HG03025 (cell line): Measurements from ENCODE around the gene NLRC5.
"Not testable (repeated sequence)": the region's sequence is repeated elsewhere in the genome, so short reads cannot be mapped to it uniquely, and the experiment has no call there.

Experiments used
- ATAC-seq: cut with Tn5 transposase; IDR thresholded peaks from one replicate; pipeline ENCODE4 v1.9.1; 2021; ENCODE audit warnings: mild to moderate bottlenecking, moderate library complexity; ENCODE audit not compliant: unreplicated experiment, low FRiP score

NLRC5 gene

GRCh38 chr16:56980792-56981724, 8.3 kb upstream of the NLRC5 start:
- ATAC-seq, result no peak

- ATAC-seq, result no peak
These were observed 7.6 kb upstream of the NLRC5 start for GRCh38 chr16:56981729-56982271.

- ATAC-seq, result no peak
These were observed 6.7 kb upstream of the NLRC5 start for GRCh38 chr16:56982695-56983094.

- no peak for ATAC-seq
These were observed 6.1 kb upstream of the NLRC5 start for GRCh38 chr16:56983211-56983751.

- ATAC-seq, result no peak
These were observed 4.7 kb upstream of the NLRC5 start for GRCh38 chr16:56984639-56985038.

GRCh38 chr16:56985288-56985961, 3.9 kb upstream of the NLRC5 start:
- no peak for ATAC-seq

- ATAC-seq, result no peak
These were observed 3.4 kb upstream of the NLRC5 start for GRCh38 chr16:56985962-56986360.

GRCh38 chr16:56986361-56986760, 3.0 kb upstream of the NLRC5 start:
- no peak for ATAC-seq

- not testable (repeated sequence) for ATAC-seq
These were observed 2.4 kb upstream of the NLRC5 start for GRCh38 chr16:56986908-56987307.

GRCh38 chr16:56987692-56988091, 1.7 kb upstream of the NLRC5 start:
- no peak for ATAC-seq

GRCh38 chr16:56988161-56988947, 1.0 kb upstream of the NLRC5 start:
- no peak for ATAC-seq

GRCh38 chr16:56989988-56990387, 631 bp downstream of the NLRC5 start:
- ATAC-seq, result no peak

- ATAC-seq, result no peak
These were observed 1.3 kb downstream of the NLRC5 start for GRCh38 chr16:56990407-56991286.

GRCh38 chr16:56992431-56992830, 3.1 kb downstream of the NLRC5 start:
- not testable (repeated sequence) for ATAC-seq

- no peak for ATAC-seq
These were observed 3.8 kb downstream of the NLRC5 start for GRCh38 chr16:56993204-56993603.

- ATAC-seq, result no peak
These were observed 5.0 kb downstream of the NLRC5 start for GRCh38 chr16:56994311-56994710.

GRCh38 chr16:56995136-56995805, 5.9 kb downstream of the NLRC5 start:
- ATAC-seq, result no peak

GRCh38 chr16:56997264-56997663, 7.9 kb downstream of the NLRC5 start:
- no peak for ATAC-seq

GRCh38 chr16:56997931-56998330, 8.6 kb downstream of the NLRC5 start:
- ATAC-seq, result no peak
